Measurements from ENCODE around the gene ITGAV.

DNA sequence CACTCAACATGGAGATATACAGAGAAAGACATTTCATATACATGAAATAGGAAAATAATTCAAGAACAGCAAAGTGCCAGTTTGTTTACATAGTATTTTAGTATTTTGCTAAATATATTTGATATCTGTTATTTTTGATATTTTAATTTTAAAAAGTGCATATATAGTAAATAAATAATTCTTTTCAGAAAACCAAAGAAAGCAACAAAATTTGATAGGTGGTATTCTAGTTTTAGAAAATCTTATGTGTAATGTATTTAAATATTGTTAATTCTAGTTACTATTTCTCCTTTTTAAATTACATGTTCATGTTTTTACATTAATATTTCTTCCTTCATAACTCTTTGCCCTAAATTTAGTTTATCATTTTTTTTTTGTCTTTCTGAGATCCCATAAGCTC is 69.5 kb downstream of the ITGAV start:
- TF ChIP-seq POLR2A (IDR thresholded peaks at IDR 0.05; ENCODE audit: low read depth, low read length) (no peak), POLR2AphosphoS5 (IDR thresholded peaks at IDR 0.05; ENCODE audit: low read depth, low read length) (no peak)
